Occipital lobe (tissue), 2 donors: ENCODE results near the gene DNM2. TPM values are rescaled to one million over a fixed set of nuclear protein-coding genes. Genes with fewer than 3 reads are reported as not detected.

Source experiments
- DNase-seq: peaks from one replicate; lab custom pipeline; 2025; lab: John Stamatoyannopoulos, UW
- total RNA-seq: library from RNA; depleted of rRNA; stranded (reverse); fragments of >200 nt; gene quantifications from one replicate; pipeline ENCODE4 v1.2.3, GENCODE V29; 2014

The DNM2 gene
- total RNA-seq, 1 donor from 2014 or later: 34.0 TPM

DNA sequence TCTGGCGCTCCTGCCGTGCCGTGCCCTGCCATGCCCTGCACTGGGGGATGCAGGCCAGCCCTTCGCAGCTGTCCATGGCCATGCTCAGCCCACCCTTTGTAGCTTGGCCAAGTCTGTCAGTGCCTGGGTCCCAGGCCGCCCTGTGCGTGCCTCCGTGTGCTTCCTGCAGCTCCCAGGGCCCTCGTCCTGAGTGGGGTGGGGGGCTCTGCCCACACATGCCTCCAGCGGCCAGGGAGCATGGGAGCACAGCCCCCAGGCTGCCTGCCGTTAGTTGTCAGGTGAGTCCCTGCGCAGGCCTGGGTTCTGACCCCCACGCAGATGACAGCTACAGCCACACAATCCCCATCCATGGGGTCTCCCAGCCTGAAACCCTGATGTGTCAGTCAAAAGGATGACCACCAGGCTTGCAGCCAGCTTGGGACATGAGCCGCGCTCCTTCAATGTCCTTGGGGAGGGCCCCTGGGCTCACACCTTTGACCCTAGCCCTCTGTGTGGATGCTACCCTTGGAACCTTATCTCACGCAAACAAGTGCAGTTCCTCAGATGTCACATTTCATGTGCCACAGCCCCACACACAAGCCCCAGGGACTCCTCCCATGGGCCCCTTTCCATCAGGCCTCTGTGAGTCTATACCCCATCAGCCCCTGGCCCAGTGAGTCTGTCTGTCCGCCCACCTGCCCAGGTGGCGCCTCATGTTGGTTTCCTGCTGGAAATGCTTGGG, 93.7 kb downstream of the DNM2 start:
- DNase-seq: no peak

DNA sequence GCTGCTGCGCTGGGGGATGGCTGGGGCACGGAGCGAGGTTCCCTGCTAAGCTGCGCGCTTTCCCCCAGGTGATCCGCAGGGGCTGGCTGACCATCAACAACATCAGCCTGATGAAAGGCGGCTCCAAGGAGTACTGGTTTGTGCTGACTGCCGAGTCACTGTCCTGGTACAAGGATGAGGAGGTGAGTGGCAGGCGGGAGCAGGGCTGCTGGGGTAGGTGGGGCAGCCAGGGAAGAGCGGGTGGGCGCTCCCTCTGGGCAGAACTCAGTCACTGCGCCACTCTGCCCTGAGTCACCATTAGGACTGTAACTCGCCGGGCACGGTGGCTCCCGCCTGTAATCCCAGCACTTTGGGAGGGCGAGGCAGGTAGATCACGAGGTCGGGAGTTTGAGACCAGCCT, 94.3 kb downstream of the DNM2 start:
- no peak for DNase-seq

DNA sequence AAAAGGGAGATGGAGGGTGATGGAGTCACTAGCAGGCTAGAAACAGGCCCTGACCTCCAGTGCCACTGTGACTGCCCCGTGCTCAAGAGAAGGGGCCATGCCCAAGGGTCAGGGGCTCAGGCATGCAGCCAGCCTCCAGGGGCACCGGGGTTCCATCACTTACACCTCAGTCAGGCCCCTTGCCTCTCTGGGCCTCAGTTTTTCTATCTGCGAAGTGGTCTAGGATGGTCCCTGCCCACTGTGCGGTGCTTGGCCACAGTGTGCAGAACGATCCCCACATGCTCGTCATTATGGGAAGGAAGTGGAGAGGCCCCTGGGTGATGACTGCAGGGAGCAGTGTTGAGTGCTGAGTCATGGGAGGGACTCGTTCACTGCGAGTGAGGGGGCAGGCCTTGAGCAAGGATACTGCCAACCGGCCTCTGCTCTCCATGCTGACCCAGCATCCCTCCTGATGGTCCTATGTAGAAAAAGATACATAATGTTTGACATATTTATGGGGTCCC, 95.1 kb downstream of the DNM2 start:
- no peak for DNase-seq

DNA sequence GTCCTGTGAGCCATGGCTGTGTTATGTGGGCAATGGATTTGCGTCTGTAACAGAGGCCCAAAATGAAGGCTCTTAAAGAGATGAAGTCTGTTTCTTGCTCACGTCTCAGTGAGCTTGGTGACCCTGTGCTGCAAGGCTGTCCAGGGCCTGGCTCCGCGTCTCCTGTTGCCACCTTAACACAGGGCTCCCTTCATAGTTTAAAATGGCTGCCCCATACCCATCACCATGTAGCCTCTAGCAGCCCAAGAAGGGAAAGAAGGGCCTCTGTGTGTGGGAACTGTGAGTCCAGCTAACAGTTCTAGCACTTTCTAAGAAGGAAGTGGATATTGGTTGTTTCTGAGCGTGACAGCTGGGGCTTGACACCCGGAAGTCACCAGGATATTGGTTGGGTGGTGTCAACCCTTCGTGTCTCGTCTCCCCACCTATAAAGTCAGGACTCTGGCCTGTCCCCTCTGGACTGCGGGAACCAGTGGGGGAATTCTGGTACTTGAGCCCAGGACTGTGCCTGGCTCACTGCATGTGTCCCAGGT, 97.2 kb downstream of the DNM2 start:
- no peak for DNase-seq

DNA sequence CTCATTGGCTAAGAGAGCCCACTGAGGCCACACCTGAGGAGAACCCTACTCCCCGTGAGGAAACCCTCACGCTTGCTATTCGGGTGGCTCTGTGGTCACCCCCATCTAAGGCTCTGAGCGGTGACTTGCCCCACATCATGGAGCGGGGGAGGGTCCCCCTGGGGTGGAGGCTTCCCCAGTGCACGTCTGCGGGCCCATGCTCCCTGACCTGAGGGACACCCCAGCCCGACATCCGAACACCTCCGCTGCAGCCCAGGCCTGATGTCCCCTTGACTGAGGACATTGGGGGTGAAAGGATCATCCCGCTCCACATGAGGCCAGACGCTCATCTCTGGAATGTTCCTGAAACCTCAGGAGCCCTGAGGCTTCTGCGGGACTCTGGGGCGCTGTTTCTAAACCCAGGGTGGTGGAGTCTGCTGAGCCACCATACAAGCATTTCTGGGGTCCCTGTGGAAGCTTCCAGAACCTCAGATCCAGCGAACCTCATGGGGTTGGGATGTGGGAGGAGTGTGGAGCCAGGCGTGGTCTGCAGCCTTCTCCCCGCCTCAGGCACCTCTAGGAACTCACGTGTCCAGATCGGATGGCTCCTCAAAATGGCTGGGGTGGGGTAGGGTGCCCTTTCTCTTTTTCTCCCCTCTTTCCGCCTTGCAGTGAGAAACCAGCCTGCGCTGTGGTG, 98.2 kb downstream of the DNM2 start:
- no peak for DNase-seq

DNA sequence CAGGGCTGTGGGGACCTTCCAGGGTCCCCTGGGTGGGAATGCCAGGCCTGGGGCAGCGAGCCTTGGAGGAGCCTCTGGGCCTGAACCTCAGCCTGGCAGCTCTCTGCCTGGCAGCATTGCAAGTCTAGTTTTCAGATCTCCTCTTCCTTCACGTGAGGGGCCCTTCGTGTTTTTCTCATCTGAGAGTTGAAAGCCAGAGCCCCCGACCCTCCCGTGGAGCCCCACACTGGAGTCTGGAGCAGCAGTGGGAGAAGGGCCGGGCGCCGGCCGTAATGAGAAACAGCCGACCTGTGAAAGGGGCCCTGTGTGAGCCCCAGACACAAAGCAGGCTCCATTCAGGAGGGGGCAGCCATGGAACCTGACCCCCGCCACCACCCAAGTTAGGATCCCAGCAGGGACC, 98.8 kb downstream of the DNM2 start:
- DNase-seq: no peak

DNA sequence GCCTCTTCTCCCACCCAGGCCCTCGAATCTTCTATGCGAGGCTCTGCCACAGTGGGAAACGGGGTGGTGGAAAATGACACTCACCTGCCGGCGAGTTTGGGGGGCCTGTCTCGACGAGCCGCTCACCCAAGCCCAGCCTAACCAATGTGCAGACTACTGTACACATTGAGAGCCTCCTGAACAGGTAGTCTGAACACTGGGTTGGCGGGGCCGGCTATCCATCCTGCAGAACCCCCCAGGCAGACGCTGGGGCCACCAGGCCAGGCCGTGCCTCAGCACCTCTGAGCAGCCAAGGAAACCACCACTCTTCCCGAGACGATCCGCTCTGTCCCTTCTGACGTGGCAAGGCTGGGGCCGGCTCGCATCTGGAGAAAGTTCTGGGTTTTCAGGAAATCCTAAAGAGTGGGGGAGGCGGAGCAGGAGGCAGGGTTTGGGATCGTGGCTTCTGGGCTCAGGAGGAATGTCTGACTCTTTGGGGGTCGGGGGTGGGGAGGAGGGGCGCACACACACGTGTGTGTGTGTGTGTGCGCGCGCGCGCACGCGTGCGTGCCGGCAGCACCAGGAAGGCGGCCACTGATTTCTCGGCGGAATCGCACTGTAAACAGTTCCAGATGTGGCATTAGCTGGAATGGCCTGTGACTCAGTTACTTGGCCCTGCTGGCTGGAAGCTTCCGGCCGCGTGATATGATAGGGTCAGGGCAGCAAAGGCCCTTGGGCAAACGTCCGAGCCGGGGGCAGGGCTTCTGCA, 99.6 kb downstream of the DNM2 start:
- no peak for DNase-seq

DNA sequence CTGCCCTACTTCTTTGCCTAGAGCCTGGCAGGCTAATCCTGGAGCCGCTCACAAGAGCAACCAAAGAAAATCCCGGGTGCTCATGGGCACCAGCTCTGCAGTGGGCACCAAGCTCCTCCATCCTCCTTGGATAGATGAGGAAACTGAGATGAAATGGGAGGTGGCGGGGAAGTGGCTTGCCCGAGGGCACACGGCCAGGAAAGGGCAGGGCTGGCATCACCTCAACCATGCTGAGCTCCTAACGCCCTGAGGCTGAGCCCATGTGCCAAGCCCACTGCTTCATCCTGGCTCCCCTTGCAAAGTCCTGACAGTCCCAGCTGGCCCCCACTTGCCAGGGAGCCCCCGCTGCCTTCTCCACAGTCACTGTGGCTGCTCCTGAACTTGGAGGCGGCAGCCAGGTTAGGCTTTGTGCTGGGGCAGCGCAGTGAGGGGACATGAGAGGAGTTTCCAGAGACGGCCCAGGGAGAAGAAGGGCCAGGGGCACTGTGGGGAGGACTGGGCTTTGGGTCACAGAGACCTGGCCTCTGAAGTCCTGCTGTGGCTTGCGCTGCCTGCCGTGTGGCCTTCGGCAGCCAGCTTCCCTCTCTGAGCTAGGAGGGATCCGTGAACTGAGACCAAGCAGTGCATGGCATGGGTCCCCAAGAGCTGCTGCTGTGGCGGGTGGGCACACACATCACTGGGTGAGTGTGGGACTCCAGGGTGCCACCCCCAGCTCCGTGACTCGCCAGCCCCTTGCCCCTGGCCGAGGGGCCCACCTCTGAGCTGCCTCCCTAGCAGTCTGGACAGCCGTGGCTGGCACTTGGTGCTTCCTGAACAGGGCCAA, 100.6 kb downstream of the DNM2 start:
- no peak for DNase-seq

DNA sequence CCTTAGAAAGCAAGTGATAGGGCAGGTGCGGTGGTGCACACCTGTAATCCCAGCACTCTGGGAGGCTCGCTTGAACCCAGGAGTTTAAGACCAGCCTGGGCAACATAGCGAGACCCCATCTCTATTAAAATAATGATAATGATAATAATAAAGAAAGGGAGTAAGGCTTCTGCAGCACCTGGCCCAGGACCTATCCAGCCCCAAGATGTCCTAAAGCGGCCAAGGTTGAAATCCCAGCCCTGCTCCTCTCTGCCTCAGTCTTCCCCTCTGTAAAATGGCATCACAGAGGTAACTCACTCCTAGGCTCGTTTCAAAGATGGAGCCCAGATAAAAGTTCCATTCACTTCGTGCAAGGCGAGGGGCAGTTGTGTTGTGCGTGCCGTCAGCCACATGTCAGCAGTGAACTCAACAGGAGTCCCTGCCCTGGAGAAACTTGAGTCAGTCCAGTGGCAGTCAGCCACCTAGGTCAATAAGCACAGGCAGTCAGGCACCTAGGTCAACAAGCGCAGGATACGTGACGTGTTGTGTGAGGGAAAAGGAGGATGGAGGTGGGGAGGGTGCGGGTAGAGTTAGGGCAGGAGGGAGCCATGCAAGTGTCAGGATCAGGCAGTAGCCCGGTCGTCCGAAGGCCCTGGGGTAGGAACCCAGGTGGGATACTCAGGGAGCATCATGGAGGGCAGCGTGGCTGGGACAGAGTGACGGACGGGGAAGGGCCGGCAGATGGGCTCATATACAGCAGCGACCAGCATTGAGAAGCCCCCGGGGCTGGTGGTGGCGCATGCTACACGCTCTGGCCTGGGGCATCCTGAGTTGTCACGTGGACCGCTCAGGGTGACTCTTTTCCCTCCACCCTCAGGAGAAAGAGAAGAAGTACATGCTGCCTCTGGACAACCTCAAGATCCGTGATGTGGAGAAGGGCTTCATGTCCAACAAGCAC, 101.5 kb downstream of the DNM2 start:
- no peak for DNase-seq

DNA sequence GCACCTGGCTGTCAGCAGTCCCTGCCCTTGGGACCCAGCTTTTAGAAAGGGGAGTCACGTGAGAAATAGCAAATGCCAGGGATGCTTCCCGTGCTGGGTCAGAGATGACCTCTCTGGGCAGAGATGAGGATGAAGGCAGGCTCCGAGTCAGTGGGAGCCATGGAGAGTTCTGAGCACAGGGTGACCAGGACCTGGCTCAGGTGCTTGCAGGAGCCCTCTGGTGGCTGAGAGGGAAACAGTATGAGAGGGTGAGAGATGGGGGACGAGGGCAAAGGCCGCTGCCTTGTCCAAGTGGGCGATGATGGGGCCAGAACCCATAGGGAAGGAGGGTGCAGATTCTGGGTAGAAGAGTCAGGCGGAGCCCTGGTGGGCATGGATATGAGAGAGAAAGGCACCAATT, 102.3 kb downstream of the DNM2 start:
- DNase-seq: no peak

DNA sequence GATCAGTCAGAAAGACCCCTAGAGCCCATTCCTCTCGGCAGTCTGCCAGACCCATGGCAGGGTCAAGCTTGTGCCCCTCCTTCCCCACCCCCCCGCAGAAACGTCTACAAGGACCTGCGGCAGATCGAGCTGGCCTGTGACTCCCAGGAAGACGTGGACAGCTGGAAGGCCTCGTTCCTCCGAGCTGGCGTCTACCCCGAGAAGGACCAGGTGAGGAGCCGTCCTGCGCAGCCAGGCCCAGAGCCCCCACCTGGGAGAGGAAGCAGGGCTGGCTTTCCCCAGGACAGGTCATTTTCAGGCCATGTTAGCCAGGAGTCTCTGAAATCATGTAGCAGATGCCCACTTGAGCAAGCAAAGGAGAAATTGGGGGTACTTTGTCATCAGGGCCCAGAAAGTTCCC, 105.8 kb downstream of the DNM2 start:
- no peak for DNase-seq

DNA sequence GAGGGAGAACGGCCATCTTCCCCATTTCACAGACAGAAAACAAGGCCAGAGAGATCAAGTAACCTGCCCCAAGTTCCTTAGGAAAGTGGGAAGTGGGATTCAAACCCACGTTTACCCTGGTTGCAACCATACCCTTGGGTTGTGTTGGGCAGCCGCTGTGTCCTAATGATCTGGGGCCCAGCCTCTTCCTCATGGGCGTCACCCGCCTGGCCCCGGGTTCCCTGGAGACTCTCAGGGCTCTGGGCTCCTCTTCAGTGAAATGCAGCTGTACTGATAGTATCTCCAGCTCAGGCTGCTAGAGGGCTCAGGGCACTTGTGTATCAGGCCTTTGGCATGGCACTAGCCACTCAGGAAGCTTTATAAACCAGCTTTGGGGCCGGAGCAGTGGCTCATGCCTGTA, 108.4 kb downstream of the DNM2 start:
- DNase-seq: no peak

DNA sequence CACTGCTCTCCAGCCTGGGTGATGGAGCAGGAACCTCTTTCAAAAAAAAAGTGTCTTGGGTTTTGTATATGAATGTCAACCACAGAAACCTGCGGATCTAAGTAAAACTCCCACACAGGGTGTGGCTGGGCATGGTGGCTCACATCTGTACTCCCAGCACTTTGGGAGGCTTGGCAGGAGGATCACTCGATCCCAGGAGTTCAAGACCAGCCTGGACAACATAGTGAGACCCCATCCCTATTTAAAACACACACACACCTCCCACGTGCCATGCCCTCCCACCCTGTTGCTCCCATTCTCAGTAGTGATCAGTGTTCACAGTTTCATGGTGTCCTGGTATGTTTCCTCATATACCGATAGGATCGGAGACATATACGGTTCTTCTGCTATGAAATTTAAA, 109.0 kb downstream of the DNM2 start:
- no peak for DNase-seq

DNA sequence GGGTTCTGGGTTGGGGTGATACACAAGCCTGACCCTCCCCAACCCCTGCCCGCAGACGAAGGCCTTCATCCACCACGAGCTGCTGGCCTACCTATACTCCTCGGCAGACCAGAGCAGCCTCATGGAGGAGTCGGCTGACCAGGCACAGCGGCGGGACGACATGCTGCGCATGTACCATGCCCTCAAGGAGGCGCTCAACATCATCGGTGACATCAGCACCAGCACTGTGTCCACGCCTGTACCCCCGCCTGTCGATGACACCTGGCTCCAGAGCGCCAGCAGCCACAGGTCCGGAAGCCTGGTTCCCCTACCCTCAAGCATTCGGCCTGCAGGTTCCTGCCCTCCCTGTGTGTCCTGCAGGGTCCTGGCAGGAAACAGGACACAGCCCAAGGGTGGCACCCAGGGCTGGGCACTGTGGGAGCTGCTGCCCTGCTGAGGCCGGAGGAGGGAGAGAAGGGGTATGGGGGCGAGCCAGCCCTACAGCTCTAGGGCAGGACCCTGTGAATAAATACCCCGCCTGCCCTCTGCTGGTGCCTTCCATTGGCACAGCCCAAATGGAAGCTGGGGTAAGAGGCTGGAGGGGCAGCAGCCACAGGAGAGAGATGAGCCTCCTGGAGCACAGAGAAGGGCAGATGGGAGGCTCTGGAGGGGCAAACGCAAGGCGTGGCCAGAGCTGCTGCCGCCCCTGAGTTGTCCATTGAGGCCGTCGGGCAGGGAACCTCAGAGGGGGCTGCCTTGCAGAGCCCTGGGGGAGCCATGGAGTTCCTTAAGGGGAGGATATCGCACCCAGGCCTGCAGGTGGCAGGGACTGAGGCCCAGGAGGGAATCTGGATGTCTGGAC, 111.3 kb downstream of the DNM2 start:
- DNase-seq: no peak

DNA sequence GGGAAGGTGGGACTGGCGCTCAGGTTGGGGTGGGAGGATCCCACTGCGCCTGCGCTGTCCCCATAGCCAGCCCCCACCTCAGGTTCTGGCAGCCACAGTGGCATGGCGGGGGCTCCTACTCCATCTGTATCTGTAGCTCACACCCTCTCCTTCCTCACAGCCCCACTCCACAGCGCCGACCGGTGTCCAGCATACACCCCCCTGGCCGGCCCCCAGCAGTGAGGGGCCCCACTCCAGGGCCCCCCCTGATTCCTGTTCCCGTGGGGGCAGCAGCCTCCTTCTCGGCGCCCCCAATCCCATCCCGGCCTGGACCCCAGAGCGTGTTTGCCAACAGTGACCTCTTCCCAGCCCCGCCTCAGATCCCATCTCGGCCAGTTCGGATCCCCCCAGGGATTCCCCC, 112.1 kb downstream of the DNM2 start:
- no peak for DNase-seq

DNA sequence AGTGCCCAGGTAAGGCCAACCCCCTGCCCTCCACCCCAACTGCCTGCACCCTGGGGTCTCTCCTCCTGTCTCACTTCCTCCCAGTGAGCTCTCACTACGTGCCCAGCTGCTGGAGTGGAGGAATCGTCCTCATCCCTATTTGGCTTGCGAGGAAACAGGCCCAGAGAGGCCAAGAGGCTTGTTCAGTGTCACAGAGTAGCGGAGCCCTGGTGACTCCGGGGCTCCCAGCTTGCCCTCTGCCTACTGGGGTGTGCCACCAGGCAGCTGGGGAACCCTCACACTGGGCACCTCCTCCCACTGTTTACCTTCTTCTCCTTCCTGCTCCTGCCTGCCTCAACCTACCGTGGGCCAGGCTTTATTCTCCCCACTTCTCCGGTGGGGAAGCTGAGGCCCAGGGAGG, 112.5 kb downstream of the DNM2 start:
- no peak for DNase-seq

DNA sequence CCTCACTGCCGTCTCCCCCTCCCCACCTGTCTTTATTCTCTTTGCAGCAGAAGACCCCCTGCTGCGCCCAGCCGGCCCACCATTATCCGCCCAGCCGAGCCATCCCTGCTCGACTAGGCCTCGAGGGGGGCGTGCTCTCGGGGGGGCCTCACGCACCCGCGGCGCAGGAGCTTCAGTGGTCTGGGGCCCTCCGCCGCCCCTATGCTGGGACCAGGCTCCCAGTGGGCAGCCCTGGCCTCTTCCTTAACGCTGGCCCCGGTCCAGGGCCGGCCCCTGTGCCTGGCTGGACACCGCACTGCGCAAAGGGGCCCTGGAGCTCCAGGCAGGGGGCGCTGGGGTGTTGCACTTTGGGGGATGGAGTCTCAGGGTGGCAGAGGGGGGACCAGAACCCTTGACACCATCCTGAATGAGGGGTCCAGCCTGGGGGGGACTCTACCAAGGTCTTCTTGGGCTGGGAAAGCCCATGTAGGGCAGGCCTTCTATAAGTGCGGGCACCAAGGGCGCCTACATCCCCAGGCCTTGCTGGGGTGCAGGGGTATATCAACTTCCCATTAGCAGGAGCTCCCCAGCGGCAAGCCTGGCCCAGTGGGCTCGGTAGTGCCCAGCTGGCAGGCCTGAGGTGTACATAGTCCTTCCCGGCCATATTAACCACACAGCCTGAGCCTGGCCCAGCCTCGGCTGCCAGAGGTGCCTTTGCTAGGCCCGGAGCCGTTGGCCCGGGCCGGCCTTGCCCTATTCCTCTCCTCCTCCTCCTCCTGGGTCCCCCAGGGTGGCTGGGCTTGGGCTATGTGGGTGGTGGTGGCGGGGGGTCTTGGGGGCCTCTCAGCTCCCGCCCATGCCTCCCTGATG, 113.3 kb downstream of the DNM2 start:
- no peak for DNase-seq
